GM23248 (cell line): ENCODE data around the gene PLCH1. TPM values are rescaled to one million over a fixed set of nuclear protein-coding genes. Genes with fewer than 3 reads are reported as not detected.

Experiments used
- DNase-seq: peaks from one replicate; pipeline ENCODE4 v3.0.0-alpha.2; 2015
- H2AFZ ChIP-seq: fragments of 200-600 bp; sonication (generic); 2 replicates; pipeline ENCODE4 v1.6.1; 2016; ENCODE audit warnings: antibody characterized with exemption
- H3F3A ChIP-seq: fragments of 200-600 bp; sonication (generic); 2 replicates; pipeline ENCODE4 v1.6.1; 2016; ENCODE audit warnings: mild to moderate bottlenecking, antibody characterized with exemption, mixed run types; ENCODE audit not compliant: insufficient read depth
- H3K27ac ChIP-seq: fragments of 200-600 bp; sonication (generic); 2 replicates; pipeline ENCODE4 v1.5.1; 2016; ENCODE audit warnings: mild to moderate bottlenecking
- H3K27me3 ChIP-seq: fragments of 200-600 bp; sonication (generic); replicated peaks from 2 replicates; pipeline ENCODE4 v1.6.1; 2016; ENCODE audit warnings: mild to moderate bottlenecking; ENCODE audit not compliant: insufficient read depth
- H3K36me3 ChIP-seq: fragments of 200-600 bp; sonication (generic); 2 replicates; pipeline ENCODE4 v1.6.1; 2016; ENCODE audit warnings: low read depth, mild to moderate bottlenecking
- H3K4me1 ChIP-seq: fragments of 200-600 bp; sonication (generic); 2 replicates; pipeline ENCODE4 v1.6.1; 2016; ENCODE audit warnings: mild to moderate bottlenecking; ENCODE audit not compliant: insufficient read depth
- H3K4me2 ChIP-seq: fragments of 200-600 bp; sonication (generic); one replicate; pipeline ENCODE4 v1.6.1; 2016; ENCODE audit warnings: mild to moderate bottlenecking; ENCODE audit not compliant: unreplicated experiment
- H3K4me3 ChIP-seq: fragments of 200-600 bp; sonication (generic); 2 replicates; pipeline ENCODE4 v1.5.1; 2016; ENCODE audit warnings: mild to moderate bottlenecking
- H3K79me2 ChIP-seq: fragments of 200-600 bp; sonication (generic); 2 replicates; pipeline ENCODE4 v1.6.1; 2016; ENCODE audit warnings: mild to moderate bottlenecking; ENCODE audit not compliant: insufficient read depth
- H3K9ac ChIP-seq: fragments of 200-600 bp; sonication (generic); 2 replicates; pipeline ENCODE4 v1.6.1; 2016; ENCODE audit warnings: mild to moderate bottlenecking
- H3K9me2 ChIP-seq: fragments of 200-600 bp; sonication (generic); 2 replicates; pipeline ENCODE4 v1.6.1; 2016; ENCODE audit warnings: mixed run types, mild to moderate bottlenecking, moderate library complexity; ENCODE audit not compliant: insufficient read depth
- H3K9me3 ChIP-seq: fragments of 200-600 bp; sonication (generic); one replicate; pipeline ENCODE4 v1.6.1; 2017; ENCODE audit warnings: low read depth
- H4K20me1 ChIP-seq: fragments of 200-600 bp; sonication (generic); 2 replicates; pipeline ENCODE4 v1.6.0; 2016; ENCODE audit not compliant: insufficient read depth
- EZH2 ChIP-seq: fragments of 200-600 bp; sonication (generic); IDR thresholded peaks from 2 replicates; pipeline ENCODE4 v1.6.1; 2018; ENCODE audit warnings: antibody characterized with exemption, mild to moderate bottlenecking; ENCODE audit not compliant: insufficient read depth, poor library complexity, severe bottlenecking
- EZH2phosphoT487 ChIP-seq: fragments of 200-600 bp; sonication (generic); IDR thresholded peaks from 2 replicates; pipeline ENCODE4 v1.6.1; 2018; ENCODE audit warnings: antibody characterized with exemption, moderate library complexity, mild to moderate bottlenecking, low read depth; ENCODE audit not compliant: insufficient read depth
- WGBS, 2 experiments: methylation state at CpG; one replicate each; pipeline ENCODE4 v1.1.6; 2015 to 2017; ENCODE audit warnings: low lambda C conversion rate in 2 of 2, low coverage in 1 of 2; ENCODE audit errors: missing lambda C conversion rate in 2 of 2; 5-methylcytosine and 5-hydroxymethylcytosine counted together
- in situ Hi-C: fragments of 300-500 bp; cut with MboI; formaldehyde crosslinking; loops from 2 replicates; pipeline ENCODE4 v1.15.0; 2020
- polyA plus RNA-seq: library from polyadenylated mRNA; unstranded; fragments of >200 nt; fragmentation: Nextera tagmentation; extraction: Ambion mirVana; gene quantifications from 2 replicates; pipeline ENCODE4 v1.2.1, GENCODE V29; 2016
- total RNA-seq: library from RNA; depleted of rRNA; stranded (reverse); fragments of >200 nt; shearing (Covaris generic); gene quantifications from 2 replicates; pipeline ENCODE4 v1.2.3, GENCODE V29; 2014

Gene PLCH1
- total and polyA plus RNA-seq, 2 experiments from 2014 or later: not detected

DNA sequence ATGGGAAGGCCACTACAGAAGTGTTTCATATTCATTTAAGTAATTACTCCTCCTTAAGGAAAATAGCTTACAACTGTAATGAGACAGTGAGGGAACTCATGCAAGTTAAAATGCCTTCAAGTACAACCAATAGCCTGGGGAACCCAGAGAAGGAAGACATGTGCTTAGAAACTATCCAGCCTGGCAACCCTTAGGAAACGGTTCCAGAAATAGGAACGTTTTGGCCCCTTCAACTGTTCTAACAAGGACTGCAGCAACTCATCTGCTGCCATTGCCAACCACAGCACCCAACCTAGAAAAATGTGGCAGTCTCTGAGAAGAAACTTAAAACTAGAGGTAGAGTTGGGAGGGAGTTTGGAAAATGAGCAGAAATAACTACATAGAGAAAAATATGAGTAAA is 303.8 kb downstream of the PLCH1 start:
- in situ Hi-C loops: no loop called here
- H3F3A ChIP-seq: peaks cover 10% of the 10 kb centered on the region
- no peak for DNase-seq
- H3K79me2 ChIP-seq: no peaks in the 10 kb centered on the region
- 0 out of 2 replicates have a peak, but pooled peaks cover 3% of the 10 kb centered on the region for H3K9me2 ChIP-seq
- WGBS, 2 experiments: 23 to 26% methylated on average over 2 of the region's 2 CpGs
- H3K4me3 ChIP-seq: no peak overlapping the region
- peaks cover 37% of the 10 kb centered on the region for H3K4me1 ChIP-seq
- H3K36me3 ChIP-seq: no peaks in the 10 kb centered on the region
- H3K27ac ChIP-seq: no peak overlapping the region
- no peaks in the 10 kb centered on the region for H4K20me1 ChIP-seq
- H3K27me3 ChIP-seq: no peaks in the 10 kb centered on the region
- TF ChIP-seq EZH2phosphoT487 (no peak), EZH2 (no peak)
- H3K9me3 ChIP-seq: no peaks in the 10 kb centered on the region
- H2AFZ ChIP-seq: peak overlapping the region; percentile 35; the same call in 1 of the 2 replicates
- no peak overlapping the region for H3K9ac ChIP-seq
- H3K4me2 ChIP-seq: no peak overlapping the region

DNA sequence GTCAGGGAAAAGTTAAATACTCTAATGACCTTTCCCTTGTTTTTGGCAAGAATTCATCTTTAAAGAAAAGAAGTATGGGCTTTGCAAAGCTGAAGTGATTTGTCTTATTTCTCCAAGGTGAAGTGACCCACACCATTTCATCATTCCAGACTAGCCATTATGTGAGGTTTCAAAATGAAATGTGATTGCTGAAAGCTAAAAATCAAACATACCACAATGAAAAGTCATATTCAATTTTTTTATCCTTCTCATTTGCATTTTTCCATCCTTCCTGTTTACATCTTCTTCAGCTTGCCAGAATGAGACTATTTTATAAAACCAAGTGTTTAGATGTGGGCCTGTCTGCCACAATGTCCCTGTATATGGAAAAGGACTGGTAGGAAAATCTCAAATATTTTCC is 309.1 kb downstream of the PLCH1 start:
- no peak overlapping the region for H3K9ac ChIP-seq
- DNase-seq: peak; percentile 31
- H3K27me3 ChIP-seq: no peaks in the 10 kb centered on the region
- H3K4me2 ChIP-seq: peak overlapping the region; percentile 34
- TF ChIP-seq EZH2 (no peak), EZH2phosphoT487 (no peak)
- no peak overlapping the region for H3K27ac ChIP-seq
- in situ Hi-C loops: no loop called here
- no peak overlapping the region for H2AFZ ChIP-seq
- H3K4me3 ChIP-seq: no peak overlapping the region
- H3K9me2 ChIP-seq: 0 out of 2 replicates have a peak, but pooled peaks cover 3% of the 10 kb centered on the region
- no peaks in the 10 kb centered on the region for H3K79me2 ChIP-seq
- no peaks in the 10 kb centered on the region for H4K20me1 ChIP-seq
- H3F3A ChIP-seq: peaks cover 14% of the 10 kb centered on the region; the same call in 1 of the 2 replicates
- no peaks in the 10 kb centered on the region for H3K9me3 ChIP-seq
- peaks cover 29% of the 10 kb centered on the region for H3K4me1 ChIP-seq
- no peaks in the 10 kb centered on the region for H3K36me3 ChIP-seq

DNA sequence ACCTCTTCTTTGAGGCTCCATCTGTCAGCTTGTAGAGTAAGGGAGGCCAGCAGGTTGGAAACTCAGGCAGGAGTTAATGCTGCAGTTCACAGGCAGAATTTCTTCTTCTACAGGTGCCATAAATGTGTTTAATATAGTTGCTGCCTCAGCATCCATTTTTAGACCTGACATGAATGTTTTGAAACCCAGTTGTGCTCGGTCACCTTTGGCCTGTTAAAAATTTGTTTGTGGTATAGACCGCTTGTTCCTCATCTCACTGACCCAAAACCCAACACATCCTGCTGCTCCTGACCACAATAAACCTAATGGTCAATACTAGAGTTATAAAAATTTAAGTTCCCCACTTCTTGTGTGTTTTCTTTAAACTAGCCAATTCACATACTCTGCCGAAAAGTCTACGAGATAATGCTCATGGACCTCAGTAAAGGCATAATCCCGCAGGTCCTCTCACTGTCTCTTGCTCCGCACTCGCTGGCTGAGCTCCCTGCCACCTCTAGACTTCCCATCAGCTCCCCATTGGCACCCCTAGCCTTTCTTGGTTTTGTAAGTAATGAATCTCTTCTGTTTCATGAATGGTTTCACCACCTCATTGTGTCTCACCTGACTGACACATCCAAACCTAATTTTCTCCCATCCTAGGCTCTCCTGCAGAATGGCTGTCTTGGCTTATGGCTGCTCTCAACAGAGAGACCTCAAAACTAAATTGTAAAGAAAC is 312.9 kb downstream of the PLCH1 start:
- Histone ChIP-seq H3K4me3 (no peak overlapping the region), H3K79me2 (no peaks in the 10 kb centered on the region), H3K27ac (no peak overlapping the region), H3K4me2 (no peak overlapping the region), H3K9me3 (no peaks in the 10 kb centered on the region), H4K20me1 (no peaks in the 10 kb centered on the region), H3K36me3 (no peaks in the 10 kb centered on the region), H3F3A (peaks cover 34% of the 10 kb centered on the region), H2AFZ (no peak overlapping the region), H3K4me1 (peaks cover 26% of the 10 kb centered on the region), H3K27me3 (no peaks in the 10 kb centered on the region), H3K9me2 (0 out of 2 replicates have a peak, but pooled peaks cover 3% of the 10 kb centered on the region), H3K9ac (no peak overlapping the region)
- 77 to 81% methylated on average over 7 of the region's 7 CpGs for WGBS, 2 experiments
- in situ Hi-C loops: no loop called here
- no peak for TF ChIP-seq EZH2phosphoT487
- TF ChIP-seq EZH2: no peak
- DNase-seq: no peak

DNA sequence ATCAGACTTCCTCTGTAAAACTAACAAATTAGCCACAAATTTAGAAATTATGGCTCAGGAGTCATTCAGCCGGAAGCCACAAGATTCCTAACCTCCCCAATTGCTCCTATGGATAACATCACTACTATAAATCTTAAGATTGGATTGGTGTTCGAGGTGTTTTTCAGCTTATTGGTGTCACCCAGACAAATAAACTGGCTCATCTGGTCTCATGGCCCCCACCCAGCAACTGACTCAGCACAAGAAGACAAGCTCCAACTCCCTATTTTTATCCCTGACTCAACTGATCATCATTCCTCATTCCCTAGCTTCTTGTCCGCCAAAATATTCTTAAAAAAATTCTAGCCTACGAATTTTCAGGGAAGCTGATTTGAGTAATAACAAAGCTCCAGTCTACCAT is 316.3 kb downstream of the PLCH1 start:
- Histone ChIP-seq H3K9ac (no peak overlapping the region), H3K9me2 (no peaks in the 10 kb centered on the region), H3K27me3 (no peaks in the 10 kb centered on the region), H3K27ac (peak overlapping the region; percentile 63), H4K20me1 (no peaks in the 10 kb centered on the region), H3F3A (peaks cover 24% of the 10 kb centered on the region), H3K4me3 (no peak overlapping the region), H3K4me1 (peaks cover 6% of the 10 kb centered on the region), H3K4me2 (no peak overlapping the region), H2AFZ (no peak overlapping the region), H3K36me3 (no peaks in the 10 kb centered on the region), H3K79me2 (no peaks in the 10 kb centered on the region), H3K9me3 (no peaks in the 10 kb centered on the region)
- TF ChIP-seq EZH2phosphoT487: no peak; the same call in 1 of the 2 replicates
- TF ChIP-seq EZH2: no peak
- in situ Hi-C loops: no loop called here
- WGBS, 2 experiments: 2 to 5% methylated on average over 4 of the region's 4 CpGs
- DNase-seq: peak; percentile 92
